Urinary bladder (tissue), 4 donors: Measurements from ENCODE around the gene SAXO1. TPM values are rescaled to one million over a fixed set of nuclear protein-coding genes. Genes with fewer than 3 reads are reported as not detected.

Source experiments
- DNase-seq: peaks from one replicate; pipeline ENCODE4 v3.0.0-alpha.2; 2015; ENCODE audit errors: extremely low spot score
- H3K27ac ChIP-seq: one replicate; pipeline ENCODE4 v1.5.1; 2013; ENCODE audit warnings: low read depth, mild to moderate bottlenecking, moderate library complexity
- H3K36me3 ChIP-seq: one replicate; pipeline ENCODE4 v1.6.1; 2013; ENCODE audit warnings: mild to moderate bottlenecking, moderate library complexity; ENCODE audit not compliant: insufficient read depth
- H3K4me1 ChIP-seq: one replicate; pipeline ENCODE4 v1.6.1; 2013; ENCODE audit warnings: mild to moderate bottlenecking, moderate library complexity; ENCODE audit not compliant: insufficient read depth
- H3K4me3 ChIP-seq: one replicate; pipeline ENCODE4 v1.5.1; 2013; ENCODE audit warnings: low read depth, low read length
- WGBS: extraction: QIAGEN DNeasy Blood & Tissue Kit; methylation state at CpG from one replicate; pipeline ENCODE4 v1.1.7; 2013; 5-methylcytosine and 5-hydroxymethylcytosine counted together
- polyA plus RNA-seq: library from polyadenylated mRNA; stranded (reverse); fragments of 200-250 nt; gene quantifications from one replicate; pipeline ENCODE4 v1.2.3, GENCODE V29; 2013
- total RNA-seq: library from RNA; depleted of rRNA; stranded (reverse); fragments of >200 nt; gene quantifications from one replicate; pipeline ENCODE4 v1.2.3, GENCODE V29; 2014
- donor health status: healthy with polysubstance abuse.
- donor health status: healthy.

Gene SAXO1
- 0.21 TPM for total RNA-seq
- 0.03 TPM for polyA plus RNA-seq

- WGBS = 84% methylated on average over 20 of the region's 20 CpGs
- Histone ChIP-seq H3K4me1 (no peaks in the 10 kb centered on the region), H3K4me3 (no peak within 1 kb of the TSS), H3K27ac (no peak within 1 kb of the TSS), H3K36me3 (no peaks in the 10 kb centered on the region)
- DNase-seq = no peak
Observed at GRCh38 chr9:19033015-19033414, at the start of gene SAXO1. TSS of gene SAXO1 (minus strand) at chr9:19033209. CDS start at chr9:19032908, 301 bp downstream.

GRCh38 chr9:19074836-19075235, 41.8 kb upstream of the SAXO1 start:
- WGBS = 78% methylated on average over 1 of the region's 1 CpG
- DNase-seq = no peak
- Histone ChIP-seq H3K4me3 (no peak overlapping the region), H3K27ac (no peak overlapping the region), H3K4me1 (no peaks in the 10 kb centered on the region), H3K36me3 (peaks cover 6% of the 10 kb centered on the region)

- Histone ChIP-seq H3K4me1 (no peaks in the 10 kb centered on the region), H3K36me3 (peaks cover 6% of the 10 kb centered on the region)
- WGBS = 98% methylated on average over 2 of the region's 2 CpGs
Observed at GRCh38 chr9:19074229-19074628, 41.2 kb upstream of the SAXO1 start.

GRCh38 chr9:19057033-19057432, 24.0 kb upstream of the SAXO1 start:
- Histone ChIP-seq H3K4me3 (no peak overlapping the region), H3K4me1 (peaks cover 1% of the 10 kb centered on the region), H3K36me3 (peaks cover 7% of the 10 kb centered on the region), H3K27ac (no peak overlapping the region)
- DNase-seq = no peak

More at GRCh38 chr9:19074229-19074628, 41.2 kb upstream of the SAXO1 start:
- no peak overlapping the region for H3K27ac ChIP-seq
- H3K4me3 ChIP-seq = no peak overlapping the region
- DNase-seq = no peak

GRCh38 chr9:19050637-19051591, 17.9 kb upstream of the SAXO1 start:
- no peak overlapping the region for H3K27ac ChIP-seq
- 56% methylated on average over 12 of the region's 12 CpGs for WGBS
- H3K4me1 ChIP-seq = peaks cover 2% of the 10 kb centered on the region
- no peak for DNase-seq
- peak overlapping the region; percentile 77 for H3K4me3 ChIP-seq
- peaks cover 1% of the 10 kb centered on the region for H3K36me3 ChIP-seq

- peak overlapping the region; percentile 77 for H3K4me3 ChIP-seq
- WGBS = 3% methylated on average over 33 of the region's 33 CpGs
Observed at GRCh38 chr9:19049917-19050636, 17.1 kb upstream of the SAXO1 start.

GRCh38 chr9:19048966-19049916, 16.2 kb upstream of the SAXO1 start, which contains the start of gene RRAGA:
TSS of gene RRAGA (plus strand) at chr9:19049427. CDS start at chr9:19049660, 233 bp downstream.
- WGBS = under 1% methylated on average over 82 of the region's 82 CpGs
- peaks cover 2% of the 10 kb centered on the region for H3K4me1 ChIP-seq
- peak within 1 kb of the TSS; percentile 95 for H3K27ac ChIP-seq
- peak; percentile 94 for DNase-seq
- H3K4me3 ChIP-seq = peak within 1 kb of the TSS; percentile 77
- H3K36me3 ChIP-seq = peaks cover 1% of the 10 kb centered on the region

More at GRCh38 chr9:19049917-19050636, 17.1 kb upstream of the SAXO1 start:
- Histone ChIP-seq H3K36me3 (peaks cover 1% of the 10 kb centered on the region), H3K27ac (no peak overlapping the region), H3K4me1 (peaks cover 2% of the 10 kb centered on the region)
- no peak for DNase-seq

GRCh38 chr9:19036611-19037010, 3.6 kb upstream of the SAXO1 start:
- WGBS = 97% methylated on average over 5 of the region's 5 CpGs
- H3K4me3 ChIP-seq = no peak overlapping the region
- no peak for DNase-seq
- H3K36me3 ChIP-seq = no peaks in the 10 kb centered on the region
- no peaks in the 10 kb centered on the region for H3K4me1 ChIP-seq
- no peak overlapping the region for H3K27ac ChIP-seq

- 62% methylated on average over 14 of the region's 14 CpGs for WGBS
- Histone ChIP-seq H3K4me1 (no peaks in the 10 kb centered on the region), H3K4me3 (no peak overlapping the region), H3K36me3 (no peaks in the 10 kb centered on the region), H3K27ac (no peak overlapping the region)
- no peak for DNase-seq
Observed at GRCh38 chr9:19032406-19032805, 603 bp downstream of the SAXO1 start.

GRCh38 chr9:19030899-19031298, 2.1 kb downstream of the SAXO1 start:
- Histone ChIP-seq H3K4me3 (no peak overlapping the region), H3K36me3 (no peaks in the 10 kb centered on the region), H3K27ac (no peak overlapping the region), H3K4me1 (no peaks in the 10 kb centered on the region)
- WGBS = 93% methylated on average over 1 of the region's 1 CpG
- no peak for DNase-seq

- no peaks in the 10 kb centered on the region for H3K4me1 ChIP-seq
- WGBS = 25% methylated on average over 8 of the region's 8 CpGs
- peak; percentile 23 for DNase-seq
- no peak overlapping the region for H3K27ac ChIP-seq
- H3K4me3 ChIP-seq = no peak overlapping the region
- no peaks in the 10 kb centered on the region for H3K36me3 ChIP-seq
Observed at GRCh38 chr9:19028835-19029451, 4.1 kb downstream of the SAXO1 start.

GRCh38 chr9:19027825-19028224, 5.2 kb downstream of the SAXO1 start:
- Histone ChIP-seq H3K27ac (no peak overlapping the region), H3K4me3 (no peak overlapping the region), H3K4me1 (no peaks in the 10 kb centered on the region), H3K36me3 (no peaks in the 10 kb centered on the region)
- WGBS = 94% methylated on average over 22 of the region's 22 CpGs
- DNase-seq = no peak
